WTC11 (cell line): ENCODE results near the gene GRM1. TPM values are rescaled to one million over a fixed set of nuclear protein-coding genes. Genes with fewer than 3 reads are reported as not detected.

Source experiments
- ATAC-seq: fragments of 200-7000 bp; cut with Tn5 transposase; 2 replicates; pipeline ENCODE4 v1.10.0; 2021; ENCODE audit warnings: mild to moderate bottlenecking, moderate library complexity
- CTCF ChIA-PET: fragments of 300-600 bp; sonication (Branson Sonifier 250); formaldehyde crosslinking; loops from one replicate; lab custom pipeline; 2021; ENCODE audit warnings: antibody characterized with exemption; lab: Charles Lee
- POLR2A ChIA-PET: fragments of 350-600 bp; sonication (Branson Sonifier 250); formaldehyde crosslinking; loops from one replicate; lab custom pipeline; 2021; ENCODE audit warnings: antibody characterized with exemption; lab: Charles Lee
- DNase-seq: peaks from one replicate; pipeline ENCODE4 v3.0.0; 2021; ENCODE audit warnings: low spot score
- H3K27ac Mint-ChIP-seq: 2 replicates; pipeline ENCODE4 v1.8.0; 2021; ENCODE audit warnings: mixed read lengths
- H3K27me3 Mint-ChIP-seq: 2 replicates; pipeline ENCODE4 v1.8.0; 2021; ENCODE audit warnings: low read depth, mild to moderate bottlenecking, moderate library complexity, mixed read lengths
- H3K36me3 Mint-ChIP-seq: 2 replicates; pipeline ENCODE4 v1.8.0; 2021; ENCODE audit warnings: mixed read lengths
- H3K4me1 Mint-ChIP-seq: 2 replicates; pipeline ENCODE4 v1.8.0; 2022; ENCODE audit warnings: mixed read lengths
- H3K4me3 Mint-ChIP-seq: 2 replicates; pipeline ENCODE4 v1.8.0; 2021; ENCODE audit warnings: mild to moderate bottlenecking, moderate library complexity, mixed read lengths
- H3K9me3 Mint-ChIP-seq: 2 replicates; pipeline ENCODE4 v1.8.0; 2021; ENCODE audit warnings: mixed read lengths
- AFF4 ChIP-seq: sonication (generic); formaldehyde crosslinking; IDR thresholded peaks from 2 replicates; pipeline ENCODE4 v1.8.1; 2023; ENCODE audit warnings: mild to moderate bottlenecking, missing genetic modification reagents, borderline replicate concordance
- E2F4 ChIP-seq: sonication (generic); formaldehyde crosslinking; IDR thresholded peaks from 2 replicates; pipeline ENCODE4 v1.8.1; 2022; ENCODE audit warnings: low read depth, mild to moderate bottlenecking, moderate library complexity, missing genetic modification reagents, borderline replicate concordance
- EMX1 ChIP-seq: fragments of 250-450 bp; sonication (Bioruptor Pico); IDR thresholded peaks from 2 replicates; pipeline ENCODE4 v1.8.0; 2021; ENCODE audit warnings: mild to moderate bottlenecking
- ERG ChIP-seq: fragments of 250-450 bp; sonication (Bioruptor Pico); IDR thresholded peaks from 2 replicates; pipeline ENCODE4 v1.8.0; 2021; ENCODE audit warnings: mild to moderate bottlenecking
- ETV6 ChIP-seq: sonication (generic); formaldehyde crosslinking; IDR thresholded peaks from 2 replicates; pipeline ENCODE4 v1.8.1; 2022; ENCODE audit warnings: mild to moderate bottlenecking, missing genetic modification reagents
- FOXJ3 ChIP-seq: sonication (generic); formaldehyde crosslinking; IDR thresholded peaks from 2 replicates; pipeline ENCODE4 v1.9.0; 2021; ENCODE audit warnings: missing genetic modification reagents, mild to moderate bottlenecking, borderline replicate concordance
- FOXP4 ChIP-seq: sonication (generic); formaldehyde crosslinking; IDR thresholded peaks from 2 replicates; pipeline ENCODE4 v1.8.0; 2022; ENCODE audit warnings: mild to moderate bottlenecking, missing genetic modification reagents
- GABPB1 ChIP-seq: sonication (generic); formaldehyde crosslinking; IDR thresholded peaks from 2 replicates; pipeline ENCODE4 v1.8.1; 2023; ENCODE audit warnings: mild to moderate bottlenecking, missing genetic modification reagents
- GTF2I ChIP-seq: fragments of 250-450 bp; sonication (Bioruptor Pico); conservative IDR thresholded peaks from 2 replicates; pipeline ENCODE4 v1.4.0; 2021; ENCODE audit warnings: mild to moderate bottlenecking
- HMGA2 ChIP-seq: fragments of 250-450 bp; sonication (Bioruptor Pico); IDR thresholded peaks from 2 replicates; pipeline ENCODE4 v1.4.0; 2021; ENCODE audit warnings: mild to moderate bottlenecking, moderate library complexity
- HMGXB4 ChIP-seq: sonication (generic); formaldehyde crosslinking; IDR thresholded peaks from 2 replicates; pipeline ENCODE4 v1.8.1; 2023; ENCODE audit warnings: mild to moderate bottlenecking, moderate library complexity, missing genetic modification reagents
- KAT7 ChIP-seq: sonication (generic); formaldehyde crosslinking; IDR thresholded peaks from 2 replicates; pipeline ENCODE4 v1.8.1; 2023; ENCODE audit warnings: missing genetic modification reagents, mild to moderate bottlenecking, borderline replicate concordance
- MAX ChIP-seq: sonication (generic); formaldehyde crosslinking; IDR thresholded peaks from 2 replicates; pipeline ENCODE4 v1.8.0; 2022; ENCODE audit warnings: mild to moderate bottlenecking, missing genetic modification reagents
- NFE2L1 ChIP-seq: sonication (generic); formaldehyde crosslinking; IDR thresholded peaks from 2 replicates; pipeline ENCODE4 v1.8.1; 2023; ENCODE audit warnings: missing genetic modification reagents
- NFYB ChIP-seq: sonication (generic); formaldehyde crosslinking; conservative IDR thresholded peaks from 2 replicates; pipeline ENCODE4 v1.8.0; 2022; ENCODE audit warnings: low read depth, missing genetic modification reagents
- RELA ChIP-seq: sonication (generic); formaldehyde crosslinking; IDR thresholded peaks from 2 replicates; pipeline ENCODE4 v1.8.1; 2022; ENCODE audit warnings: missing genetic modification reagents, mild to moderate bottlenecking, borderline replicate concordance
- TEAD1 ChIP-seq: sonication (generic); formaldehyde crosslinking; IDR thresholded peaks from 2 replicates; pipeline ENCODE4 v1.8.0; 2022; ENCODE audit warnings: mild to moderate bottlenecking, missing genetic modification reagents
- TP53 ChIP-seq: sonication (generic); formaldehyde crosslinking; IDR thresholded peaks from 2 replicates; pipeline ENCODE4 v1.8.1; 2023; ENCODE audit warnings: mild to moderate bottlenecking, missing genetic modification reagents
- ZNF281 ChIP-seq: sonication (generic); formaldehyde crosslinking; IDR thresholded peaks from 2 replicates; pipeline ENCODE4 v1.8.0; 2023; ENCODE audit warnings: mild to moderate bottlenecking, missing genetic modification reagents
- ZNF396 ChIP-seq: fragments of 250-450 bp; sonication (Bioruptor Pico); IDR thresholded peaks from 2 replicates; pipeline ENCODE4 v1.8.0; 2021; ENCODE audit warnings: mild to moderate bottlenecking, moderate library complexity, borderline replicate concordance
- total RNA-seq: library from RNA; stranded (reverse); gene quantifications from 3 replicates; pipeline ENCODE4 v1.2.3, GENCODE V29; 2021

Gene GRM1
- total RNA-seq, 1 experiment from 2014 or later: 0.46 TPM

GRCh38 chr6:146351018-146351417, 322.2 kb downstream of the GRM1 start:
- no peaks in the 10 kb centered on the region for H3K27me3 Mint-ChIP-seq
- POLR2A ChIA-PET: no interaction called here
- CTCF ChIA-PET: no interaction called here
- no peaks in the 10 kb centered on the region for H3K36me3 Mint-ChIP-seq
- no peak overlapping the region for H3K4me3 Mint-ChIP-seq
- no peak for TF ChIP-seq MAX
- TF ChIP-seq NFYB: no peak
- TF ChIP-seq FOXJ3 (CRISPR knock-in tag): no peak
- TF ChIP-seq E2F4: no peak
- no peak for TF ChIP-seq GABPB1 (CRISPR knock-in tag)
- no peak for TF ChIP-seq ETV6 (CRISPR knock-in tag)
- no peak for TF ChIP-seq FOXP4
- TF ChIP-seq EMX1 (CRISPR knock-in tag): no peak
- no peak for TF ChIP-seq RELA (CRISPR knock-in tag)
- no peak for TF ChIP-seq NFE2L1 (CRISPR knock-in tag)
- TF ChIP-seq AFF4 (CRISPR knock-in tag): no peak
- TF ChIP-seq GTF2I (CRISPR knock-in tag): no peak
- TF ChIP-seq ERG: no peak
- no peak for TF ChIP-seq ZNF396 (CRISPR knock-in tag)
- TF ChIP-seq HMGXB4: no peak
- TF ChIP-seq TEAD1 (CRISPR knock-in tag): no peak
- no peak for TF ChIP-seq ZNF281
- no peak for TF ChIP-seq TP53
- no peak for TF ChIP-seq KAT7
- no peak for TF ChIP-seq HMGA2 (CRISPR knock-in tag)
- ATAC-seq: peak; percentile 70
- H3K27ac Mint-ChIP-seq: no peak overlapping the region
- peaks cover 58% of the 10 kb centered on the region for H3K4me1 Mint-ChIP-seq
- DNase-seq: no peak
- H3K9me3 Mint-ChIP-seq: no peaks in the 10 kb centered on the region; the same call in 1 of the 2 replicates
